GM18951 (cell line): ENCODE data around the gene PRPF19.

Experiments used
- POLR2A ChIP-seq: IDR thresholded peaks from 4 replicates; pipeline ENCODE4 v1.6.1; 2011; ENCODE audit warnings: mild to moderate bottlenecking; ENCODE audit not compliant: insufficient read length, insufficient read depth; ENCODE audit errors: extremely low read depth
- in situ Hi-C: fragments of 300-500 bp; cut with MboI; formaldehyde crosslinking; loops from one replicate; pipeline ENCODE4 v1.12.0; 2022; ENCODE audit warnings: low sequenced_read_pairs, mixed read lengths, inconsistent platforms; ENCODE audit not compliant: unreplicated experiment

PRPF19 gene

DNA sequence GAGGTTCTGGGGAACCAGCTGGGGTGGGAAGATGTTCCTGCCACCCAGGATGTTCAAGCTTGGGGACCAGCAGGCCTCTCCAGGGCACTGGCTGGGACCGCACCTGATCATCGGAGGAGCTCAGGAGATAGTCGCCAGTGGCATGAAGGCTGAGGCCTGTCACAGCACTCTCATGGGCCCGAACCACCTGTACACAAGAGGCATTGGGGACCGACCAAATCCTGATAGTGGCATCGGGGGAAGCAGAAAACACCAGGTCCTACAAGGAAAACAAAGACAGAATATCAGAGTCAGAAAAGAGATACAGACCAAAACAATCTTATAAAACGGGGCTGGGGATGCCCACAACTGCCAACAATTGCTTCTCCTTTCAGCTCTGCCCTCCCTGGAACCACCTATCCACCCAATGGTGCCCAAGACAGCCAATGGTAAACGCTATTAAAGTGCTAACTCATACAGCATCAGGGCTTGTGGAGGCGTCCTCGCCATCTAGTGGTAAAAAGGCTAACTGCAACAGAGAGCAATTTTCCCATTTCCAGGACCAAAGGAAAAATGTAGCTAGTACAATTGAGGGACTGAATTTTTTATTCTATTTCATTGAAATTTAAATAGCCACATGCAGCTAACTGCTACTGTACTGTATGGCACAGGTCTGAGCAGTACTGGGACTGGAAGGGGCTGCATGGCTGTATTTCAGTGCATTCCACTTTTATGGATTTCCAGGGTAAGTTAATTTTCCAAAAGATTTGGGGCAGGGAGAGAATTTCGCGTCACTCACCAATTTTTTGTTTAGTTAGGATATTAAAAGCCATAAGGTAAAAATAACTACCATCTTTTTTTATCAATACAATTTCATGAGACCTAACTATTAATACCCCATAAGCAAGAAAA, 7.1 kb downstream of the PRPF19 start:
- no peak for TF ChIP-seq POLR2A
- in situ Hi-C loops, result loop anchor here (5.0 kb wide), 1 partner anchor 67 kb away; no protein-coding TSS in a partner anchor

DNA sequence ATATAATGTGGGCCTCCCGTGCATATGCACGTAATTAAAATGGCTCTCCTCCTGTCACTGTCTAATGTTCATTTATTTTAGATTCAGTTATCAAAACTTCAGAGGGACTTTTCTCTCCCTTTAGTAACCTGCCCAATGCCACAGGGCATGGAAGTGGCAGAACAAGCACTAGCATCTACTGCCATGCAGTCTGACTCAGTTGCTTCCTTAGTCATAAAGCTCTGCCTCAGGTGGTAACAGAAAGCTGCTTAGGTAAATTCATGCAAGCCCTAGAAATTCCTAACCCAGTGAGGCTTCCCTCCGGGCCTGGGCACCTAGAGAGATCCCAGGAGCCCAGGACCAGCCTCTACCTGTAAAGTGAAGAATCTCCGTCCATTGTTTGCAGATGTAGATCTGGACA, 8.9 kb downstream of the PRPF19 start:
- in situ Hi-C loops, result loop anchor here (5.0 kb wide), 1 partner anchor 65 kb away; no protein-coding TSS in a partner anchor
- no peak for TF ChIP-seq POLR2A

GRCh38 chr11:60895687-60896086, 10.7 kb downstream of the PRPF19 start:
- in situ Hi-C loops, result loop anchor here (5.0 kb wide), 1 partner anchor 63 kb away; no protein-coding TSS in a partner anchor
- no peak for TF ChIP-seq POLR2A

DNA sequence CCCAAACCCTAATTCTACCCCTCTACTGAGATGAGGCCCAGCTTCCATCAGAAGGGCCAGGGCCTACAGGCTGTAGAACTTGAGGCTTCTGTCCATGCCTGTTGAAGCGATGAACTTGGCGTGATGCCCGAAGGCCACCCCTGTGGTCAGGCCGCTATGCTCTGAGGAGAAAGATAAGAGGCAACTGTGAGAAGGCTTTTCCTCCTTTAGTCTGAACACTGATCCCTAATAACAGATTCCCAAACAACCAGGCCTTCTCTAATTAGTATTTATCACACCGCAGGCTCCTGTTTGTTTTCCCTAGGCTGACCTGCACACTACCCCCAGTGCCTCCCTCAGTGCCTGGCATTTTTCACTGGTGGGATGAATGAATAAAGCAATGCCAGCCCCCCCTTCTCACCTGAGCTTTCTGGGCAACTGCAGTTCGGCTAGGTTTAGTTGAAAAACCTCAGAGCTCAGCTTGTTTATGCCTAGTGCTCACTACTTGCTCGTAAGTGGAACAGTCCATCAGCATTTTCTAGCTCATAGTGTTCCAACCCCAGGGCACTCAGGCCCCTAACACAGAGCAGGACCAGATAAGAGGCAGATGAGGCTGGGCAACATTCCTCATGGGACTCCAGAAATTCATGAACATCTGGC, 15.2 kb downstream of the PRPF19 start:
- no peak for TF ChIP-seq POLR2A
- in situ Hi-C loops, result no loop called here

DNA sequence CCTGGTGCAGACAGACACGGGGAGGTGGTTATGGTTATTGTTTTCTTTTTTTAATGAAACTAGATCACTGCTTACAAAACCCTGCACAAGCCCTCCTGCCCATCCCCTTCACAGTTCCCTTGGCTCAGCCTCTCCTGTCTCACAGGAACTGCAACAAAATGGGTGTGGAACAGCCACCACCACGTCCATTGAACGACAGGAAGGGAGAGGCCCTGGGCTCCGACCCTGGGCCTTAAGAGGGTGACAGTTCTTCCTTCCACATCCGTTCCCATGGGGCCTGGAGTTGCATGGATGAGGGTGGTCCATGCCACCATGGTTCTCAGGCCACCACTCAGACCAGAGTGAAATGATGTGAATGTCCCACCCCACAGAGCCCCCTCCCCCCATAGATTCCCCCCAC, 15.7 kb downstream of the PRPF19 start:
- in situ Hi-C loops, result no loop called here
- TF ChIP-seq POLR2A, result no peak

- no peak for TF ChIP-seq POLR2A
- in situ Hi-C loops, result no loop called here
Measured at GRCh38 chr11:60889869-60890311, 16.5 kb downstream of the PRPF19 start.

DNA sequence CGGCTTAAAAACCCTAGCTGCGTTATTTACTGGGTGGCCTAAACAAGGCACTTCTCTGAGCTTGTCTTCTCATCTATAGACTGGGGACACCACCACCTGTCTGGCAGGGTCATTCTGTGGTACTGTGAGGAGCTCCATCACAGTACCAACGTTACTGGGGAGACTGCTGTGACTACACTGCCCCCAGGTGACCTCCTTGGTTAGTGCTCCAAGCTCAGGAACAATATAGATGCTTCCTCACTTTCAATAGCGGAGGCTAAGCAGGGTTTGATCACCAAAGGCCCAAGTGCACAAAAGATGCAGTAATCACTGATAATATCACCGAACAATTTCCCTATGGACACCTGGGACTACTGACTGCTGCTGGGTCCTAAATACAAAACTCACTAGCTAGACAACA, 18.8 kb downstream of the PRPF19 start:
- in situ Hi-C loops, result no loop called here
- TF ChIP-seq POLR2A, result no peak

GRCh38 chr11:60880643-60881282, 25.6 kb downstream of the PRPF19 start:
- in situ Hi-C loops, result no loop called here

GRCh38 chr11:60879971-60880588, 26.3 kb downstream of the PRPF19 start:
- no peak for TF ChIP-seq POLR2A
- in situ Hi-C loops, result no loop called here

More at GRCh38 chr11:60880643-60881282, 25.6 kb downstream of the PRPF19 start:
- TF ChIP-seq POLR2A, result no peak

DNA sequence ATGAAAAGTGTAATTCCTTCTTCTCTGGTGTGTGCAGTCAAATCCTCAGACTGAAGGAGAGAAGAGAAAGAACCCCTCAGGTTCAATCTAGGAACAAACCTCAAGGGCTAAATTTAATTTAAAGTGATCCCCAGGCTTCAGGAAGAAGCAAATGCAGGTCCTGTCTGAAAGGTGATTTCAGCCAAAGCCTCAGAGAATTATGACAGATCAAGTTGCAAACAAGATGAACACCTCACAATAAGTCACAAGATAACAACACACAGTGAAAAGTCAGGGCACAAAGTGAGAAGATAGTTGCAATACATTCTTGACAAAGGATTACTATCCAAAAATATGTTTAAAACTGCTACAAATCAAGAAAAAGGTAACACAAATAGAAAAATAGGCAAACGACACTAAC, 27.3 kb downstream of the PRPF19 start:
- no peak for TF ChIP-seq POLR2A
- in situ Hi-C loops, result no loop called here

- no peak for TF ChIP-seq POLR2A
- in situ Hi-C loops, result no loop called here
Measured at GRCh38 chr11:60878245-60879101, 27.9 kb downstream of the PRPF19 start.

DNA sequence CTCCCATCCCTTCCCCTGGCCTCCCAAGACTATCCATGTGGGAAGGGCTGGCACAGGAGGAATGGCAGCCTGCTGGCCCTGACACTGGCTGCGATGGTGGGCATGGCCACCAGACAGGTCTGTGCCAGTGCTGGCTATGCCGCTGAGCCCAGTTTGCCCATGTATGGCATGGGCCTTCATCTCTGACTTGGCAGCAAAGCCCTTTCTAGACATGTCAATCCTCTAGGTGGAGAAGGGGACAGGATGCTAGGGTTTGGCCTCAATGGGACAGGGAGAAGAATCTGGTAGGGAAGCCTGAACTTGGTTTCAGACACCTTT, 30.3 kb downstream of the PRPF19 start:
- in situ Hi-C loops, result no loop called here
- no peak for TF ChIP-seq POLR2A
